Esophagus squamous epithelium (tissue), 4 donors: ENCODE data around the gene GSDMA.

ENCODE experiments used
- CTCF ChIP-seq, 6 experiments: fragments of 450-650 bp in 4 of 6; fragments of 200-600 bp in 2 of 6; sonication (generic) in 2 of 6; IDR thresholded peaks; one replicate each; pipeline ENCODE4 v1.5.1; 2016 to 2019; ENCODE audit warnings: antibody characterized with exemption in 6 of 6, mild to moderate bottlenecking in 4 of 6, moderate library complexity in 4 of 6
- POLR2A ChIP-seq, 4 donors: fragments of 450-650 bp; IDR thresholded peaks; one replicate each; pipeline ENCODE4 v1.6.1; 2017; ENCODE audit warnings: antibody characterized with exemption in 4 of 4, mild to moderate bottlenecking in 4 of 4, moderate library complexity in 3 of 4

GRCh38 chr17:39979893-39980350 lies 17.1 kb downstream of the GSDMA start:
- TF ChIP-seq CTCF (IDR thresholded peaks at IDR 0.05) (no peak), POLR2A (IDR thresholded peaks at IDR 0.05) (no peak)
